Measurements from ENCODE around the gene PIMREG.

PIMREG gene

DNA sequence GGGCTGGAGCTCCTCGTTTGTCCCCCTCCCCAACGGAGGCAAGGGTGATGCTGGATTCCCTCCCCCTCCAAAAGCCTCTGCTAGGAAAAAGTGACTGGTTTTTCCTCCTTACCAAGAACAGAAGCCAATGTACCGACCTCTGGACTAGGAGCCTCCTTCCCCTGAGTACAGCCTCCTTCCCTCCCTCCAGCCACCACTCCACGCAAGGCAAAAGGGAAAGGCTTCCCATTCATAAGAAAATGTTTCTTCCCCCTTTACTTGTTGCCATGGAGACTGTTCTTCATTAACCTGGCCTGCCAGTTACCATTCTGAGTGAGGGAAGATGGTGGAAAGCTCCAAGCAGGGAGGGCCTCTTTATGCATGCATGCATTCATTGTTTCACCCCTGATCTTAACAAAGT, 4.3 kb upstream of the PIMREG start:
- no peak for DNase-seq

DNA sequence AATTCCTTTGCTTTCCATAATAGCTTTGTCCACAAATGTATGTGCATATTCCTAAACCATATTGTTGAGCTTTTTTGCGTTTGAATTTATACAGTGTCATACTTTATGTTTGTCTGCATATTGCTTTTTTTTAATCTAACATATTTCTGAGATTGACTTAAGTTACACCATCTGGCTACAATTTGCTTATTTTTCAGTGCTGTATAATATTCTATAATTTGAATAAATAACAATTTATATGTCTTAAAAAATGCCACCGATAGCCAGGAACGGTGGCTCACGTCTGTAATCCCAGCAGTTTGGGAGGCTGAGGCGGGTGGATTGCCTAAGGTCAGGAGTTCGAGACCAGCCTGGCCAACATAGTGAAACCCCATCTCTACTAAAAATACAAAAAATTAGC, 1.5 kb upstream of the PIMREG start:
- DNase-seq: no peak

GRCh38 chr17:6444571-6445335, 498 bp downstream of the PIMREG start:
- DNase-seq: no peak

DNA sequence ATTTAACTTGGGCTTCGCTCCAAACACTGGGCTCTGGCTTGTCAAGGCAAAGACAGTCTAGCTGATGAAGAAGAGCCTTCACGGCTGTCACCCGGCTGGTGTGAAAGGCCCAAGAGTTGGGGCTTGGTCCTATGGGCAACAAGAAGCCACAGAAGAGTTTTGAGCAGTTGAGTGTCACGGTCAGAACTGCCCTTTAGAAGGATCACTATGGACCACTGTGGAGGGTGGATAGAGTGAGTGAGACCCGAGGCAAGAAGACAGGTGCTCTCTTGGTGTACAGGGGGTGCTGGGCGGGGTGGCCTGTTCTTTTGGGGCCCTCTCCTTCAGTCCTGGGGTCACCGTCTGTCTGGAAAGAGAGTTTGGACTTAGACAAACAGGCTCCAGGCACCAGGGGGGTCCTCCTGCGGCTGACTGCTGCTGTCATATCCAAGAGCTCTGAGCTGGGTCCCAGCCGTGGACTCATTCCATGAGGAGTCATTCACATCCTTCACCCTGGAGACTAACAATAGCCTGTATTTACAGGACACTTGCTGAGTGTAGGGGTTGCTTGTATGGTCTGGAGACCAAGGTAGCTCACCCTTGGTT, 2.4 kb downstream of the PIMREG start:
- no peak for DNase-seq

- no peak for DNase-seq
Observed at GRCh38 chr17:6448473-6448872, 4.2 kb downstream of the PIMREG start.

GRCh38 chr17:6449307-6449706, 5.1 kb downstream of the PIMREG start:
- no peak for DNase-seq

- no peak for DNase-seq
Observed at GRCh38 chr17:6450926-6451832, 6.9 kb downstream of the PIMREG start.

- DNase-seq: no peak
Observed at GRCh38 chr17:6452471-6453266, 8.4 kb downstream of the PIMREG start.

GRCh38 chr17:6453279-6454024, 9.2 kb downstream of the PIMREG start:
- DNase-seq: no peak

DNA sequence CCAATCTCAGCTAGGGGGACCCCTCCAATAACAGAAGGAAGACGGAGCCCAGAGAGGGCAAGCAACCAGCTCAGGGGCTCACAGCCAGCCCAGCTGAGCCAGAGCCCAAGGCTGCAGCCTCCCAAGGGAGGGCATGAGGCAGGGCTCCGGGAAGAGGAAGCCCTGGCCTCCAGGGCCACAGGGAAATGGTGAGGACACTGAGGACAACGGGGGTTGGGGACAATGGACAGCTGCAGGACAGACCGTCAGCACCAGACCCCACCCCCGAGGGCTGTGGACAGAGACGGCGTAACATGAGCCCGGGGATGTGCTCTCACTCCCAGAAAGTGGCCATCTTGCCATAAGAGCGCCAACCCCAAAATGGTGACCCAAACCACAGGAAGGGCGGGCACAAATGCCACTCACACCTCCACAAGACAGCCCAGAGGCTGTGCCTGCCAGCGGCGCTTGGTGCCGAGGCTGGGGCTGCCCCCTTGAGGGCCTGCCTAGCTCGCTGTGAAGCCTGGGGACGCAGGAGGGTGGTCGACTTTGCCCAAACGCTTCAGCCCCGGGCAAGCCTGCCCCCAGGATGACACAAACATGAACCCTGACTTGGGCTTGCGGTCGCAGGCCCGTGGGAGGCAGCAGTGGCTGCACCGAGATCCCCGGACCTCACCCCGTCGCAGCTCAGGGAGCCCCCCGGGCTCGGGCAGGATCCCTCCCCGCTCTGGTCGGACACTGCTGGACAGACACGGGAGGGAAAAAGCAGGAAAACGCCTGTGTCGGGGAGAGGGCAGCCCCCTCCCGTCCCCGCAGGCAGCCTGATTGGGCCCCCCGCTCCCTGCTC, 10.5 kb downstream of the PIMREG start:
- no peak for DNase-seq

GRCh38 chr17:6455321-6455705, 11.1 kb downstream of the PIMREG start:
- no peak for DNase-seq

DNA sequence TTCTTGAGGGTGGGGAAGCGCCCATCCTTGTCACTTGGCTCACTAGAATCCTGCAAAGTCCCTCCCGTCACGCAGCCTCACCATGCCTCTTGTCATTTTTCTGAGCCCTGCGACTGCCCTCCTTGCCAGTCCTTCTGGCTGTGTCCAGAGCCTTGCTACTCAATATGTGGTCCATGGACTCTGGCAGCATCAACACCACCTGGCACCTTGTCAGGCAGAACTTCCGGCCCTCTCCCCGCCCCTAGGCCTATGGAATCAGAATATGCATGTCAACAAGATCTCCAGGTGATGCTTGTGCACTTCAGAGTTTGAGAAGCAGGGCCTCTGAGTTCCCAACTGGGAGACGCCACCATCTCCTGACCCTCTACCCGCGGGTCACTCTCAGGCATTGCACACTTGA, 12.1 kb downstream of the PIMREG start:
- no peak for DNase-seq

DNA sequence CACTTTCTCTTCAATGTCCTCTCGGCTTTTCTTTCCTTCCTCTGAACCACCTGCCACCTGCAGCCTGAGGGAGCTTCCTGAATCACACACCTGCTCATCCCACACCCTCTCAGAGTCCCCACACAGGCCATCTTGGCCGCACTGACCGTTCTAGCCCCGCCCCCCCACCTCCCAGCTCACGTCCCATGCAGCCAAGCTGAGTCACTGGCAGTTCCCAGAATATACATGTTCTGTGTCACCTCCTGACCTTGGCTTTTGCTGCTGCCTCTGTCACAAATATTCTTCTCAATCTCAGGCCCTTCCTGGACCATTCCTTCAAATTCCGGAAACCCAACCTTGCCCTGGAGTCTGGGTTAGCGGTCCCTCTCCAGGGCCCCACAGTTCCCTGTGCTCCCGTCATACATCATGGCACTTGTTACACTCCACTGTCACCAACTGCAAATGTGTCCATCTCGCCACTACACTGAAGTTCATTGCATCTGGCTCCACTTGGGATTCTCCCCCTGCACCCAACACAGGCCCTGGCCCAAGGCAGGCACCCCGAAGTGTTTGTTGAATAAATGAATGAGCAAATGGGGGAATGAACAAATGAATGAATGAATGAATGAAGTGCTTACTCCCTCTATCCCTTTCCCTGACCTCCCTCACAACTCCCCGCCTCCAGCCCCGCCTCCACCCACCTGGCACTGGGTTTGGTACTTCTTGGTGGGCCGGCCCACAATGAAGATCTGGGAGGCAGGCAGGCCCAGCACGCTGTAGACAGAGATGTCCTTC, 12.8 kb downstream of the PIMREG start:
- DNase-seq: no peak

GRCh38 chr17:6457688-6458459, 13.6 kb downstream of the PIMREG start:
- DNase-seq: no peak

GRCh38 chr17:6458460-6458950, 14.2 kb downstream of the PIMREG start:
- no peak for DNase-seq

DNA sequence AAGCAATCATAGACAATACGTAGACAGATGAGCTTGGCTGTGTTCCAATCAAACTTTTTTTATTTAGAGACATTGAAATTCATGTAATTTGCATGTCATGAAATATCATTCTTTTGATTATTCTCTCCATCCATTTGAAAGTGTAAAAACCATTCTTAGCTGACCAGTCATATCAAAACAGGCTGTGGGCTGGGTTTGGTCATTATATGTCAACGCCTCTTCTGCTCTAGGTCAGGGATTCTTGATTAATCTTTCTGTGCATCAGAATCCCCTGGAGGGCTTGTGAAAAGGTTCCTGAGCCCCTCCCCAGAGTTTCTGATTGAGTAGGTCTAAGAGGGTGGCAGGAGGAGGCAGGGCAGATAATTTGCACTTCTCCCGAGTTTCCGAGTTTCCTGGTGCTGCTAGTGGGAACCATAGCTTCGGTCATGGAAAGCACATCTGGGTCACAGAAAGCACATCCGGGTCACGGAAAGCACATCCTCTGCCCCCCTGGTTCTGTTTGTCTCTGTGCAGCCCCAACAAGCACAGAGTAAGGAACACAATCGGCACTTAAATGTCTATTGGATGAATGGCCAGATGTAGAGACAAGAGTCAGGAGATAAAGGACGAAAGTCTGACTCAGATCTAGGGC, 16.4 kb downstream of the PIMREG start:
- DNase-seq: no peak

DNA sequence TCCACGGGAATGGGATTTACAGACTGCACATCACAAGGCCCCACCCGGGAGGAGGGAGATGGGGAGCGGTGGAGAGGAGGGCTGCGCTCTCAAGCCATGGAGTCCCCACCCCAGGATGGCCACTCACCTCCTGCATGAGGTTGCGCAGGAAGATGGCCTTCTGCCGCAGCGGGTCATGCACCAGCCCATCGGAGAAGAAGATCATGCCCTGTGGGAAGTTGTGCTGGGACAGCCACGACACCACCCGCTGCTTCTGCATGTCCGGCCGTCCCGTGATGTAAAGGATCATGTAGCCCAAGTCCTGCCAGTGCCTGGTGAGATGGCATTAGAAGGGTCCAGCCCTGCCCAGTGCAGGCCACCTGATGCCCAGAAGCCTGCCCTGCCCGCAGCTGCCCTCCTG, 17.0 kb downstream of the PIMREG start:
- DNase-seq: no peak

DNA sequence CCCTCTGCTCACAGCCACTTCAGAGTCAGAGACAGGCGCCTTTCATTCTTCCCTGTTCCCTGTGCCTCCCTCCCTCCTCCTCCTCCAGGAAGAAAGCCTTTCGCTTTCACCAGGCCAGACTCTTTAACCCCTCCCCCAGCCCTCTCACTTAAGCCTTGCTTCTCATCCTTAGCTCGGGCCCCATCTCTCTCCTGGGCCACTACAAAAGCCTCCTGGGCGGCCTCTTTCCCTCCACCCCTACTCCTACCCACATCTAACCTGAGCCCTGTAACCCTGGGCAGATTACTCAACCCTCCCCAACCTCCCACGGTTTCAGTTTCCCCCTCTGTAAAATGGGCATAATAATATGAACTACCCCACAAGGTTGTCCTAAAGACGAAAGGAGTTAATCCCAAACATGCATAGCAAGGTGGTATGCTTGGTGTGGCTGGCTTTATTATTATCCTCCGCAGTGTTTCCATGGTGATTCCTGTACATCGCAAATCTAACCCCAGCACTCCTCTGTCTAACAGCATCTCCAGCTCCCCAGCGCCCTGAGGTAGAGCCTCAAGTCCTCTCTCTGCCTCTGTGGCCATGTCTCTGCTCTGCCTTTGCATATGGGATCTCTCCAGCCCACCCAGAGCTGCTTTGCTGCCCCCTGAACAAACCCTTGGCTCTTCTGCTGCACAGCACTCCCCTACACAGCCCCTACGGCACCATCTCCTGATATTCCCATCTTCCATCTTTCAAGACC, 17.7 kb downstream of the PIMREG start:
- DNase-seq: no peak
